A204.1 (cell line): ENCODE data around the gene KCNQ1.

ENCODE experiments used
- FAIRE-seq: peaks from 2 replicates; lab custom pipeline; 2012; peaks lifted over from hg19 to GRCh38; lab: Jason Lieb, UNC

Gene KCNQ1

GRCh38 chr11:2511421-2512369 is 66.9 kb downstream of the KCNQ1 start:
- FAIRE-seq: no peak

GRCh38 chr11:2512431-2513407 is 67.9 kb downstream of the KCNQ1 start:
- FAIRE-seq: no peak

- no peak for FAIRE-seq
Measured at GRCh38 chr11:2513441-2513840, 68.6 kb downstream of the KCNQ1 start.

- FAIRE-seq: no peak
Measured at GRCh38 chr11:2515401-2516275, 70.8 kb downstream of the KCNQ1 start.

- FAIRE-seq: no peak
Measured at GRCh38 chr11:2516276-2517015, 71.6 kb downstream of the KCNQ1 start.

GRCh38 chr11:2517016-2517385 is 72.2 kb downstream of the KCNQ1 start:
- no peak for FAIRE-seq

- FAIRE-seq: no peak
Measured at GRCh38 chr11:2517386-2518064, 72.7 kb downstream of the KCNQ1 start.

GRCh38 chr11:2518111-2518982 is 73.5 kb downstream of the KCNQ1 start:
- no peak for FAIRE-seq

GRCh38 chr11:2518983-2519340 is 74.2 kb downstream of the KCNQ1 start:
- FAIRE-seq: no peak

GRCh38 chr11:2519517-2519861 is 74.7 kb downstream of the KCNQ1 start:
- no peak for FAIRE-seq

- no peak for FAIRE-seq
Measured at GRCh38 chr11:2519862-2520735, 75.3 kb downstream of the KCNQ1 start.

- FAIRE-seq: no peak
Measured at GRCh38 chr11:2520736-2521035, 75.9 kb downstream of the KCNQ1 start.

GRCh38 chr11:2521081-2521732 is 76.4 kb downstream of the KCNQ1 start:
- no peak for FAIRE-seq

GRCh38 chr11:2521733-2522630 is 77.2 kb downstream of the KCNQ1 start:
- no peak for FAIRE-seq

- no peak for FAIRE-seq
Measured at GRCh38 chr11:2522631-2523255, 77.9 kb downstream of the KCNQ1 start.

GRCh38 chr11:2523821-2524391 is 79.1 kb downstream of the KCNQ1 start:
- FAIRE-seq: no peak
